Gastrocnemius medialis (tissue), 4 donors: ENCODE results near the gene MC2R.

ENCODE experiments used
- CTCF ChIP-seq, 5 experiments: fragments of 450-650 bp in 3 of 5; fragments of 200-600 bp in 2 of 5; sonication (generic) in 2 of 5; IDR thresholded peaks in 4 of 5; conservative IDR thresholded peaks in 1 of 5; 1 replicate in 4 of 5; 2 replicates in 1 of 5; pipeline ENCODE4 v1.5.1; 2016 to 2019; ENCODE audit warnings: antibody characterized with exemption in 5 of 5, mild to moderate bottlenecking in 3 of 5, moderate library complexity in 3 of 5
- POLR2A ChIP-seq, 2 donors: fragments of 450-650 bp; IDR thresholded peaks; one replicate each; pipeline ENCODE4 v1.6.1; 2017; ENCODE audit warnings: antibody characterized with exemption in 2 of 2, mild to moderate bottlenecking in 2 of 2, moderate library complexity in 2 of 2

- TF ChIP-seq CTCF (IDR thresholded peaks at IDR 0.05 in 4 of 5, conservative IDR thresholded peaks at IDR 0.05 in 1 of 5): no peak
- no peak for TF ChIP-seq POLR2A (IDR thresholded peaks at IDR 0.05)
Measured at GRCh38 chr18:13879492-13879891, 35.8 kb downstream of the MC2R start.
